Fibroblast of villous mesenchyme (primary cell): ENCODE measurements around the gene S100A8. TPM values are rescaled to one million over a fixed set of nuclear protein-coding genes. Genes with fewer than 3 reads are reported as not detected.
"Not testable (repeated sequence)": the region's sequence is repeated elsewhere in the genome, so short reads cannot be mapped to it uniquely, and the experiment has no call there.

ENCODE experiments used
- DNase-seq: peaks from one replicate; pipeline ENCODE4 v3.0.0-alpha.2; 2010; ENCODE audit warnings: low read depth
- H3K4me3 ChIP-seq: 2 replicates; pipeline ENCODE4 v1.5.1; 2011; ENCODE audit warnings: low read depth, mild to moderate bottlenecking, low read length
- CTCF ChIP-seq: IDR thresholded peaks from 2 replicates; pipeline ENCODE4 v1.5.1; 2012; ENCODE audit warnings: low read depth, mild to moderate bottlenecking, low read length; ENCODE audit not compliant: insufficient read depth
- total RNA-seq: library from RNA; depleted of rRNA; stranded (reverse); fragments of >200 nt; gene quantifications from 2 replicates; pipeline ENCODE4 v1.2.3, GENCODE V29; 2012

The S100A8 gene
- total RNA-seq, 1 donor = not detected

GRCh38 chr1:153353226-153353947 lies 37.5 kb downstream of the S100A8 start:
- no peak for DNase-seq
- TF ChIP-seq CTCF = peak; percentile 28
- no peak overlapping the region for H3K4me3 ChIP-seq

DNA sequence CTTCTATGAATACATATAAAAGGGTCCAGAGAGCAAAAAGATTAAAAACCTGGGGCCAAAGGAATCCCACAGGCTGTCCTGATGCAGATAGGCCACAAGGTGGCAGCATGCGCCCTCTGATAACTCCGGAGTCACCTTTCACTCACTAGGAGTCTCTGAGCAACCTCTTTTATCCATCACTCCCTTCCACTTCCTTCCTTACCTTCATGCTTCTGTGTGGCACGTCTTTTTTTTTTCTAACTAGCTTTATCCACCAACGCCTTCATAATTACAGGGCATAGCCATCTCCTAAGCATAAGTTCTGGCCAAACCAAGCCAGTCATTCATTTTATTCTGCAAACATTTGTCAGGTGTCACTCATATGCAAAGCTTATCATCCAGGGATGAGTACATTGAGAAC lies 38.4 kb downstream of the S100A8 start:
- TF ChIP-seq CTCF = peak; percentile 93
- peak; percentile 62 for DNase-seq

DNA sequence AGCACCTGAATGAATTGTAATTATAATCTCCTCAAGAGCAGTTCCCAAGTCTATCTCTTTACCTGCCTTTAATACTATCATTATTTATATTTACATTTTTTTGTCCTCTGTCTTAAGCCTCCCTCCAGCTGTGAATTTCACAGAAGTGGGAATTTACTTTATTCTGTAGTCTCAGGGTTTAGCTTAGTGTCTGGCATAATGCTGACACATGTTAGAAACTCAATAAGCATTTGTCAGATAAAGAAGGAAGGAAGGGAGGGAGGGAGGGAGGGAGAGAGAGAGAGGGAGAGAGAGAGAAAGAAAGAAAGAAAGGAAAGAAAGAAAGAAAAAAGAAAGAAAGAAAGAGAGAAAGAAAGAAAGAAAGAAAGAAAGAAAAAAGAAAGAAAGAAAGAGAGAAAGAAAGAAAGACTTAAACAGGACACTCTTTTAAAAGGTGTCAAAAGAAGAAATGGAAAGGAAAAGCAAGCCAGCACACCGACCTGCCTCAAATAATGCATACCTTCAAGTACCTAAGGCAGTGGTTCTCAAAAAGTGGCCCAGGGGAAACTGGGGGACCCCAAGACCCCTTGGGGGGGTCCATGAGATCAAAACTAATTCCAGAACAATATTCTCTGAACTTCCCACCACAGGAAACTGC lies 40.4 kb downstream of the S100A8 start:
- no peak for TF ChIP-seq CTCF
- no peak for DNase-seq
- no peak overlapping the region for H3K4me3 ChIP-seq

More for the DNA sequence above, 38.4 kb downstream of the S100A8 start:
- no peak overlapping the region for H3K4me3 ChIP-seq

- no peak for DNase-seq
- TF ChIP-seq CTCF = no peak
- no peak overlapping the region for H3K4me3 ChIP-seq
These were observed 41.2 kb downstream of the S100A8 start for GRCh38 chr1:153349363-153350320.

GRCh38 chr1:153348511-153349362 lies 42.1 kb downstream of the S100A8 start, which contains the start of gene PGLYRP4:
Gene PGLYRP4 (minus strand): TSS chr1:153348841. CDS start chr1:153347932, 909 bp downstream.
- H3K4me3 ChIP-seq = no peak within 1 kb of the TSS
- no peak for DNase-seq
- TF ChIP-seq CTCF = no peak

DNA sequence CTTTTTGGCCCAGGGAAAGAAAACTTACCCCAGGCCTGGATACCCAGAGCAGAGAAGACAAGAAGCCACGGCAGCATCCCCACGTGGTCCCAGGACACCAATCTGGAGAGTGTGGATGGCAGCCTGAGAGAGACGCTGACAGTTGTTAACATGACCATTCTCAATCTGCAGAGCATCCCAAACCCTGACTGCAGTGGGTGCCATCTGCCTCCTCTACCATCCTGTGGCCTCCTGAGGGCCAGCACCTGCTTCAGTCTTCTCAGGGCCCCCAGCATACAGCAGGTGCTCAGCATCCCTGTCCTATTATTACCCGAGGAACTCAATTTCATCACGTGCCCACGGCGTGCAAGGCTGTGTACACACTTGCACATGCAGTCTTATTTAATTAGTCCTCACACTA lies 43.0 kb downstream of the S100A8 start:
- H3K4me3 ChIP-seq = no peak overlapping the region
- TF ChIP-seq CTCF = no peak
- DNase-seq = no peak

GRCh38 chr1:153347049-153347448 lies 43.8 kb downstream of the S100A8 start:
- not testable (repeated sequence) for H3K4me3 ChIP-seq, DNase-seq
